ENCODE data around the gene PAPOLB.

The PAPOLB gene

DNA sequence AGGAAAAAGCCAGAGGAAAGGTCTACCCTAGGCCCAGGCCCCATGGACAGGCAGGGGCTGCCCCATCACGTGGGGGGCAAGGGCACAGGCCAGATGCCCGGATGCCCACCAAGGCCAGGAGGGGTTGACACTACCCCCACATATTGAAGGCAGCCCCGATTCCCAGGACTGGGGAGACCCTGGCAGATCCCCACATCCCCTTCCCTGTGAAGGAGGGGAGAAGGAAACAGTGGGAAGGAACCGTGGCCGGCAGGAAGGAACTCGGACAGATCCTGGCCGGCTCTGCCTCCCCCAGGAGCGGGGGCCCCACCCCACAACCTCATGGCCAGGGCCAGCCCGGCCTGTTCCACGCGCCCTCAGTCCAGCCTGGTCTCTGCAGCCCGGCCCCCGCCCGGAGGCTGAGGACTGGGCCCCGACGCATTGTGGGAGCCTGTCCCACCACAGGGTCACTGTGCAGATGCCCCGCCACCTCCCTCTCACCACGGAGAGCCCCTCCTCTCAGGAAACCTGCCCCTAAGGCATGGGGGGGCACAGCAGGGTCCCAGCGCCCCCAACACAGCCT is 41.3 kb downstream of the PAPOLB start:
- Histone ChIP-seq H3K27me3 (ENCODE audit: control insufficient read depth, insufficient read depth, low read length) (no peaks in the 10 kb centered on the region), H3K9ac (ENCODE audit: low read length) (no peak overlapping the region), H3K27ac (ENCODE audit: low read depth, low read length) (no peak overlapping the region), H3K36me3 (ENCODE audit: control insufficient read depth, insufficient read depth, low read length) (no peaks in the 10 kb centered on the region), H3K4me1 (ENCODE audit: control insufficient read depth, insufficient read depth, low read length) (no peaks in the 10 kb centered on the region), H3K9me3 (ENCODE audit: control insufficient read depth, insufficient read depth, low read depth, low read length) (no peaks in the 10 kb centered on the region), H3K4me3 (ENCODE audit: low read depth, low read length) (no peak overlapping the region)

DNA sequence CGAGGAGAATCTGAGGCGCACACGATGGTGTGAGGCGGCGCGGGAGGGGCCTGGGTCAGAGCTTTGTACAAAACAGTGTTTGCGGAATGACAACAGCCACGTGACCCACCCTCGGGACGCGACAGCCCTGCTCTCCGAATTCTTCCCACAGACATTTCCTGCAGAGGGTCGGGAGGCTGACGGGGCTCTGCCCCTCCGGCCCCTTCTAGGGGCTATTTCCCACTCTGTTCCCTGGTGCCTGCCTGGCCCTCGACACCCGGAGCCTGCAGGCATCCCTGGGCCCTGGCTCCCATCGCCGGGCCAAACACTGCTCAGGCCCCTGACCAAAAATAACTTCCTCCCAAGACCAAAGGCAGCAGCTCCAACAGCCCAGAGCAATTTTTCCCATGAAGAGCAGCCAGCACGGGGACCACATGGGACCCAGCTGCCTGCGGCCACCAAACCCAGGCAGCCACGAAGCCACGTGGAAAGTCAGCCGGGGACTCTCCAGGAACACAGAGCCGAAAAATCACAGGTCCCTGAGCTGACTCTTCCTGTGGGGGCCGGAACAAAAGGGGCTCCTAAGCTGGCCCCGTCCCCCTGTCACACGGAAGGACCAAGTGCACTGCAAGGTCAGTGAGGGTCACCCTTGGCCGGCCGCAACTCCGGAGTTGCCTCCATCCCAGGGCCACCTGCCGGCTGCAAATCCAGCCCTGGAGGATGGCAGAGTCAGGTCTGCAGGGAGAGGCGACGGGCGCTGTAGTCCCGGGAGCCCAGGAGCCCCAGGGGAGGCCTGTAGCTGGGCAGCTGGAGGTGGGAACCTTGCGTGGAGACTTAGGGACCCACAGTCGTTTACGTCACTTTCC is 42.0 kb downstream of the PAPOLB start:
- Histone ChIP-seq H3K27me3 (ENCODE audit: control insufficient read depth, insufficient read depth, low read length) (no peaks in the 10 kb centered on the region), H3K4me3 (ENCODE audit: low read depth, low read length) (no peak overlapping the region), H3K36me3 (ENCODE audit: control insufficient read depth, insufficient read depth, low read length) (no peaks in the 10 kb centered on the region), H3K9ac (ENCODE audit: low read length) (no peak overlapping the region), H3K9me3 (ENCODE audit: control insufficient read depth, insufficient read depth, low read depth, low read length) (no peaks in the 10 kb centered on the region), H3K27ac (ENCODE audit: low read depth, low read length) (no peak overlapping the region), H3K4me1 (ENCODE audit: control insufficient read depth, insufficient read depth, low read length) (no peaks in the 10 kb centered on the region)

DNA sequence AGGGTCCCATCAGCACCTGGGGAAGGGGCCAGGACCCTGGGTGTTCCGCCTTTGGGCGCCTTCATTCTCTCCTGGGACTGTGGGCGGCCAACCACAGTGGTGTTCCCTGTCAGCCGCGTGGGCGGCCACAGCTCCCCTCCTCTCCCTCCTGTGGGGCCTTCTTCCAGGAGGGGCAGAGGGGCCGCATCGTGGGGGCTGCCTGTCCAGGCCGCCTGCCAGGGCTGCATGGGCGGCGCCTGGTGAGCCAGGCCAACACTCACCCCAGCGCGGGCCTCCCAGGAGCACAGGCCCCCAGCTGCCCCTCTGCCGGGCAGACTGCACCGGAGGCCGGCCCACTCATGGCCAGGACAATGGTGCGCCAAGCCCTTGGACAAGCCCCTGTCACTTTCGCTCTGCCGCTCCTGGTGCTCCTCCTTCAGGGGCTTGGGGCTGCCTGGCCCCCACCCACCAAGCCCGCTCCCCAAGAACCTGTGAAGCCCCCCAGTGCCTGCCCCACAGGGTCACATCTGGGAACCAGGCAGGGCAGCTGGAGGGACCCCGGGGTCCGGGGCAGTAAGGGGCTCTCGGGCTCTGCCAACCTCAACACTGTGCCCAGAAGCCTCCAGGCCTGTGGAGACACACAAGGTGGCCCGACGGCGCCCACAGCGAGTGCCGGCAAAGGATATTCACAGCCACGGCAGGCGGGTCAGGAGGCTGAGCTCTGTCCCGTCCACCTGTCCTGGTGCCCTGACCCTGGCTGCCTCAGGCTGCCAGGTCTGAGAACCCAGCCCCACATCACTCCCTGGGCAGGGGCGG is 43.6 kb downstream of the PAPOLB start:
- no peaks in the 10 kb centered on the region for H3K4me1 ChIP-seq (ENCODE audit: control insufficient read depth, insufficient read depth, low read length)
- H3K27me3 ChIP-seq (ENCODE audit: control insufficient read depth, insufficient read depth, low read length), result no peaks in the 10 kb centered on the region

DNA sequence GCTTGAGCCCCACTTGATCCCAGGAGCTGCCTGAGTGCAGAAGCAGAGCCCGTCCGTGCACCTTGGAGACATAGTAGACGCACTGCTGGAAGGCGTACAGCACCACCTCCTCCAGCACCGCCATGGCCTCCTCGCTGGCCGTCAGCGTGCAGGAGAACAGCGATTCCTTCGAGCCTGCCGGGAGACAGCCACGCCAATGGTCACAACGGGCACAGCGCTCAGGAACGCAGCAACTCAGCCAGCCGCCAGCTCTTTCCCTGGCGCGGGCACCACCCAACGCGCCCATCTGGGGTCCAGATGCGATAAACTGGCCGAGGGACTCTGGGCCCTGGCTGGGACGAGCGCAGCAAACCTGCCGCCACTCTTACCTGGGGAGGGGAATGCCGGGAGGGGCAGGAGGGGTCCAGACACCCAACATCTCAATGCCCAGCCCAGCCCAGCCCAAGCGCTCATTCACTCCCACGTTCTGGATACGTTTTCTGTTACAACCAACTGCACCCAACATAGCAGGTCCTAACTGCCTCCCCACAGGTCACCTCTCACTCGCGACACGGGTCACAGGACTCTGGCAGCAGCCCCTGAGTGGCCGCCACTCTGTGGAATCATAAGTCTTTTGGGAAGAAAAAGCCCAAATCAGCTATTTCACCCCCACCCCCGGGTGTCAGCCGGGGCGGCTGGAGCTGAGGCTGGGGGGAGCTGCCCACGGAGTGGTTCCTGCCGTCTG is 44.5 kb downstream of the PAPOLB start:
- Histone ChIP-seq H3K9ac (ENCODE audit: low read length) (no peak overlapping the region), H3K4me1 (ENCODE audit: control insufficient read depth, insufficient read depth, low read length) (no peaks in the 10 kb centered on the region), H3K27me3 (ENCODE audit: control insufficient read depth, insufficient read depth, low read length) (no peaks in the 10 kb centered on the region), H3K4me3 (ENCODE audit: low read depth, low read length) (no peak overlapping the region), H3K9me3 (ENCODE audit: control insufficient read depth, insufficient read depth, low read depth, low read length) (no peaks in the 10 kb centered on the region), H3K36me3 (ENCODE audit: control insufficient read depth, insufficient read depth, low read length) (no peaks in the 10 kb centered on the region), H3K27ac (ENCODE audit: low read depth, low read length) (no peak overlapping the region)

More for the DNA sequence above, 43.6 kb downstream of the PAPOLB start:
- Histone ChIP-seq H3K36me3 (ENCODE audit: control insufficient read depth, insufficient read depth, low read length) (no peaks in the 10 kb centered on the region), H3K27ac (ENCODE audit: low read depth, low read length) (no peak overlapping the region), H3K4me3 (ENCODE audit: low read depth, low read length) (no peak overlapping the region), H3K9ac (ENCODE audit: low read length) (no peak overlapping the region), H3K9me3 (ENCODE audit: control insufficient read depth, insufficient read depth, low read depth, low read length) (no peaks in the 10 kb centered on the region)

DNA sequence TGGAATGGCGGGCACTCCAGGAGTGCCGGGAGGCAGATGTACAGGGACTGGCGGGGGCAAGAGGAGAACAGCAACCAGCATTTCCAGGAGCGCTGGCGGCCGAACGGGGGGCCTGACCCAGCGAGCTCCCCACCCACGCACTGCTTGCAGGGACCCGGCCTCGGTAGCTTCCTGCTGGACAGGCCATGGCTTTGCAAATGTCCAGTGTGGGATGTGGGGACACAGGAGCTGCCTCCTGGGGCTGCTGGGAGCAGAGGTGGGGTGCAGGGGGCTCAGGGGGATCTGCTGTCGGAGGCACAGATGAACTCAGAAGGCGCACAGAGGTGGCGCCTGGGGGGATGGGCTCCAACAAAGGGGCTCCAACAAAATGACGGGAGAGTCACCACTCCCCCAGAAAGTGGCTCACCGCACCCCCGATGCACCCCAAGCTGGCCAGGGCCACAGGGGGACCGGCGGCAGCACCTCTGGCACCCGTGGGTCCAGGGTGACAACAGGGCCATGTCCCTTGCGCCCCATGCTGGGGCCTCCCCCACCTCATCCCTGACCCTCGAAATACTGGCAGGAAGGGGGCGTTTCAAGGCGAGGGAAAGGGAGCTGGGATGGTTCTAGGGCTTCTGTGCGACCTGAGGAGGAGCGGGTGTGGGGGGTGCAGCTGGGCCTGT is 45.3 kb downstream of the PAPOLB start:
- H3K27me3 ChIP-seq (ENCODE audit: control insufficient read depth, insufficient read depth, low read length), result no peaks in the 10 kb centered on the region
- H3K4me1 ChIP-seq (ENCODE audit: control insufficient read depth, insufficient read depth, low read length), result no peaks in the 10 kb centered on the region
- H3K9ac ChIP-seq (ENCODE audit: low read length), result no peak overlapping the region
- H3K4me3 ChIP-seq (ENCODE audit: low read depth, low read length), result no peak overlapping the region
- H3K27ac ChIP-seq (ENCODE audit: low read depth, low read length), result no peak overlapping the region
- peaks cover 2% of the 10 kb centered on the region; the same call in 1 of the 2 replicates for H3K9me3 ChIP-seq (ENCODE audit: control insufficient read depth, insufficient read depth, low read depth, low read length)
- no peaks in the 10 kb centered on the region for H3K36me3 ChIP-seq (ENCODE audit: control insufficient read depth, insufficient read depth, low read length)

DNA sequence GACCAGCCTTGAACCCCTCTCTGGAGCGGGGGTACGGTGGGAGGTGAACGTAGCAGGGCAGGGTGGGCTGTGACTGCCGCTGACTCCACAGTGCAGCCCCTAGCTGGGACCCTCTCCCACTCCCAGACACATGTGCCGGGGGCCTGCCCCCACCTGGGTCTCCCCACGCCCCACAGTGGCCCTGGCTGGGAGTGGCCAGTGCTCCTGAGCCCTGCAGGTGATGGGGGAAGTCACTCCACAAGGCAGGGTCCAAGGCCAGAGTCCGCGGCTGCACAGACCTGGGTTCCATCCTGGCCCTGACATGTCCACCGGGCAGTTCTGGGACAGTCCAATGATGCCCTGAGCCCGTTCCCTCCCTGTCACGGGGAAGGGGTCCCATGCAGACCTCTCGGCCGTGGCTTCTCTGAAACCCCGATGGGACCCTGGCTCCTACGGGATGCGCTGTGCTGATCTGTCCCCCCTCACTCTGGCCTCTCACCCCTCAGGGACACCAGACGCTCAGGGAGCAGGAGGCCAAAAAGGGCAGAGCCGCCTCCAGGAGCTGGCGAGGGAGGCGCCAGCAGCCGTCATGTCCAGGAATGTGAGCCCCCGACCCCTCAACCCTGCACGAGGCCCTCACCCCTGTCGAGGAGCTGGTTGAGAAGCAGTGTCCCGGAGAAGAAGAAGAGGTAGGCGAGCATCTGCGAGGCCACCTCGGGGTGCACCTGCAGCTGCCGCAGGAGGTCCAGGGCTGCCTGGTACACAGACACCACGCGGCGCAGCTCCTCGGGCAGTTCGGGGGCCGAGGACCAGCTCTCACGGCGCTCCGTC is 46.0 kb downstream of the PAPOLB start:
- Histone ChIP-seq H3K27me3 (ENCODE audit: control insufficient read depth, insufficient read depth, low read length) (no peaks in the 10 kb centered on the region), H3K27ac (ENCODE audit: low read depth, low read length) (no peak overlapping the region), H3K36me3 (ENCODE audit: control insufficient read depth, insufficient read depth, low read length) (no peaks in the 10 kb centered on the region), H3K9ac (ENCODE audit: low read length) (no peak overlapping the region), H3K4me3 (ENCODE audit: low read depth, low read length) (no peak overlapping the region), H3K4me1 (ENCODE audit: control insufficient read depth, insufficient read depth, low read length) (no peaks in the 10 kb centered on the region), H3K9me3 (ENCODE audit: control insufficient read depth, insufficient read depth, low read depth, low read length) (peaks cover 2% of the 10 kb centered on the region; the same call in 1 of the 2 replicates)

DNA sequence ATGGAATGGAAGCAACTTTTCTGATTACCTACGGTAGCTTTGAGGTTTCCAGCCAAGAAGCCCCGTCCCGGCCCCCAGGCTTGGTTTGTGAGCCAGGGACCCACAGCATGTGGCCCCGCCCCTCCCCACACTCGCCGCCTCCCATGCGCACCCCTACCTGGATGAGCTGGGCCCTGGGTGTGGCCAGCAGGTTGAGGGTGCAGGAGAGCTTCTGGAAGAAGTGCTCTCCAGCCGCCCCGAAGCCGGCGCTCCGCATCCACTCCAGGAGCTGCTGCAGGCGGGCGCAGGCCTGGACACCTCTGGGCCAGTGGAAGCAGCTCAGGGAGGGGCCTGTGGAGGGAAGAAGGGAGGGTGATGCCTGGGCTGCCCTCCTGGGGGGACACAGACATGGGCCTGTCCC is 46.7 kb downstream of the PAPOLB start:
- H3K9me3 ChIP-seq (ENCODE audit: control insufficient read depth, insufficient read depth, low read depth, low read length), result peaks cover 2% of the 10 kb centered on the region; the same call in 1 of the 2 replicates
- no peaks in the 10 kb centered on the region for H3K27me3 ChIP-seq (ENCODE audit: control insufficient read depth, insufficient read depth, low read length)
- no peak overlapping the region for H3K4me3 ChIP-seq (ENCODE audit: low read depth, low read length)
- H3K4me1 ChIP-seq (ENCODE audit: control insufficient read depth, insufficient read depth, low read length), result no peaks in the 10 kb centered on the region
- no peak overlapping the region for H3K27ac ChIP-seq (ENCODE audit: low read depth, low read length)
- H3K36me3 ChIP-seq (ENCODE audit: control insufficient read depth, insufficient read depth, low read length), result no peaks in the 10 kb centered on the region
- no peak overlapping the region for H3K9ac ChIP-seq (ENCODE audit: low read length)

DNA sequence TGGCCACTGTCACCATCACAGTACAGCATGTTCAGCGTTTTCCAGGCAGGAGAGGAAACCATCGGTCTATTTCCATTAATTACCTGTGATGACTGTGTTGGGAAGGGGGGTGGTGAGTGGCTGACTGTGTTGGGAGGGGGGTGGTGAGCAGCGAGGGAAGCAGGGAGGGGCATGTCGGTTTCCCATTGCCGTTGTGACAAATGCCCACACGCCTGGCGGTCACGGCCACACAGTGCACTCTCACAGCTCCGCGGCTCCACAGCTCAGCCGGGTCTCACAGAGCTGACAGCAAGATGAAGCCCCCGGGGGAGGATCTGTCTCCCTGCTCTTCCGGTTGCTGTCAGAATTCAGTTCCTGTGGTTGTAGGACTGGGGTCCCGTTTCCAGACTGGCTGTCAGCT is 47.4 kb downstream of the PAPOLB start:
- no peaks in the 10 kb centered on the region for H3K4me1 ChIP-seq (ENCODE audit: control insufficient read depth, insufficient read depth, low read length)
- no peak overlapping the region for H3K4me3 ChIP-seq (ENCODE audit: low read depth, low read length)
- no peaks in the 10 kb centered on the region for H3K27me3 ChIP-seq (ENCODE audit: control insufficient read depth, insufficient read depth, low read length)
- H3K9ac ChIP-seq (ENCODE audit: low read length), result no peak overlapping the region
- H3K36me3 ChIP-seq (ENCODE audit: control insufficient read depth, insufficient read depth, low read length), result no peaks in the 10 kb centered on the region
- peaks cover 2% of the 10 kb centered on the region; the same call in 1 of the 2 replicates for H3K9me3 ChIP-seq (ENCODE audit: control insufficient read depth, insufficient read depth, low read depth, low read length)
- H3K27ac ChIP-seq (ENCODE audit: low read depth, low read length), result no peak overlapping the region

DNA sequence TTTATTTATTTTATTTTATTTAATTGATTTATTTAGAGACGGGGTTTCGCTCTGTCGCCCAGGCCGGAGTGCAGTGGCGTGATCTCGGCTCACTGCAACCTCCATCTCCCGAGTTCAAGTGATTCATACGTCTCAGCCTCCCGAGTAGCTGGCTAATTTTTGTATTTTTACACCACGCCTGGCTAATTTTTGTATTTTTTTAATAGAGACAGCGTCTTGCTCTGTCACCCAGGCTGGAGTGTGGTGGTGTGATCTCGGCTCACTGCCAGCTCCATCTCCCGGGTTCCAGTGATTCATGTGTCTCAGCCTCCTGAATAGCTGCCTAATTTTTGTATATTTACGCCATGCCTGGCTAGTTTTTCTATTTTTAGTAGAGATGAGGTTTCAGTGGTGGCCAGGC is 52.2 kb downstream of the PAPOLB start:
- H3K4me1 ChIP-seq (ENCODE audit: control insufficient read depth, insufficient read depth, low read length), result no peaks in the 10 kb centered on the region; the same call in 1 of the 2 replicates
- no peaks in the 10 kb centered on the region for H3K27me3 ChIP-seq (ENCODE audit: control insufficient read depth, insufficient read depth, low read length)

More for the DNA sequence above, 52.2 kb downstream of the PAPOLB start:
- H3K9ac ChIP-seq (ENCODE audit: low read length), result no peak overlapping the region
- no peak overlapping the region for H3K4me3 ChIP-seq (ENCODE audit: low read depth, low read length)
- no peaks in the 10 kb centered on the region for H3K36me3 ChIP-seq (ENCODE audit: control insufficient read depth, insufficient read depth, low read length)
- peaks cover 2% of the 10 kb centered on the region; the same call in 1 of the 2 replicates for H3K9me3 ChIP-seq (ENCODE audit: control insufficient read depth, insufficient read depth, low read depth, low read length)
- no peak overlapping the region for H3K27ac ChIP-seq (ENCODE audit: low read depth, low read length)
